Measurements from ENCODE around the gene DCLK3. TPM values are rescaled to one million over a fixed set of nuclear protein-coding genes. Genes with fewer than 3 reads are reported as not detected.

Gene DCLK3
- total and polyA plus RNA-seq, 2 of the 13 experiments (the other 11 are each of a cell fraction or from before 2014, with no cell fraction given) = not detected

GRCh38 chr3:36700537-36701248 is 63.7 kb downstream of the DCLK3 start:
- FAIRE-seq (peak; percentile 77), DNase-seq (ENCODE audit: low spot score) (peak; percentile 44), ATAC-seq (peak; percentile 97)
- WGBS (ENCODE audit: low lambda C conversion rate) = 0% methylated on average over 3 of the region's 3 CpGs
- H2AFZ ChIP-seq (ENCODE audit: low read length) = no peak overlapping the region
- no peaks in the 10 kb centered on the region for H3K4me1 ChIP-seq (ENCODE audit: insufficient read depth, low read length)
- H3K36me3 ChIP-seq (replicated peaks in 1 of 2; ENCODE audit: control insufficient read depth in 1 of 2, insufficient read depth in 2 of 2, low read length in 2 of 2) = no peaks in the 10 kb centered on the region
- ChIA-PET POLR2A (no interaction called here), CTCF (ENCODE audit: low intra/inter-chr PET ratio, low total read pairs) (interaction anchor here (1.1 to 3.2 kb wide), 4 partner anchors 292 to 735 kb away, joined by 4 to 12 read pairs (median 4); no protein-coding TSS in a partner anchor)
- H3K4me2 ChIP-seq (ENCODE audit: low read depth, low read length) = no peak overlapping the region
- TF ChIP-seq ZKSCAN5 (CRISPR knock-in tag; IDR thresholded peaks at IDR 0.05) (no peak), RAD21 (CRISPR knock-in tag; IDR thresholded peaks at IDR 0.05) (peak; percentile 72), REL (CRISPR knock-in tag; conservative IDR thresholded peaks at IDR 0.05) (no peak), BRF2 (CRISPR knock-in tag; IDR thresholded peaks at IDR 0.05) (no peak), MEIS2 (CRISPR knock-in tag; IDR thresholded peaks at IDR 0.05) (no peak), SMC3 (IDR thresholded peaks at IDR 0.05; ENCODE audit: low read length) (peak; percentile 87), ZMYM3 (CRISPR knock-in tag; IDR thresholded peaks at IDR 0.05) (no peak), STAG1 (CRISPR knock-in tag; IDR thresholded peaks at IDR 0.05) (peak; percentile 91), ISL2 (CRISPR knock-in tag; IDR thresholded peaks at IDR 0.05) (no peak), ZNF597 (CRISPR knock-in tag; IDR thresholded peaks at IDR 0.05) (no peak), KDM2A (CRISPR knock-in tag; IDR thresholded peaks at IDR 0.05; ENCODE audit: borderline replicate concordance, low read depth) (0 out of 2 replicates have a peak, but pooled peaks have one; percentile 39), SNAPC5 (CRISPR knock-in tag; IDR thresholded peaks at IDR 0.05; ENCODE audit: borderline replicate concordance) (no peak), CTCF (CRISPR knock-in tag; IDR thresholded peaks at IDR 0.05) (peak; percentile 84), KLF15 (CRISPR knock-in tag; IDR thresholded peaks at IDR 0.05; ENCODE audit: borderline replicate concordance) (no peak)
- no peaks in the 10 kb centered on the region for H3K79me2 ChIP-seq (ENCODE audit: insufficient read depth, low read length)
- H3K27me3 ChIP-seq (ENCODE audit: control insufficient read depth in 1 of 2, insufficient read depth in 2 of 2, low read length in 2 of 2) = no peaks in the 10 kb centered on the region
- H3K27ac ChIP-seq (ENCODE audit: extremely low read length, insufficient read depth, low read length) = no peak overlapping the region
- H3K9me3 ChIP-seq (ENCODE audit: low read length) = no peaks in the 10 kb centered on the region
- no TSS peak for BruUV-seq (replicated peaks)
- no peak overlapping the region for H3K9ac ChIP-seq (ENCODE audit: insufficient read depth, low read depth, low read length)
- in situ Hi-C loops (cut with HindIII; ENCODE audit: extremely low pct_ligation_motif_present, low pct_unique_long_range_greater_than_20kb) (no loop called here), intact Hi-C loops (cut with micrococcal nuclease; ENCODE audit: unreplicated experiment) (loop anchor here (1.0 kb wide), 1 partner anchor 576 kb away; no protein-coding TSS in a partner anchor)
- H4K20me1 ChIP-seq (ENCODE audit: insufficient read depth, low read length) = no peaks in the 10 kb centered on the region
- H3K4me3 ChIP-seq (replicated peaks in 1 of 3; ENCODE audit: insufficient read depth in 1 of 3, low read depth in 2 of 3, low read length in 3 of 3) = no peak overlapping the region
